Mammary epithelial cell (primary cell): Measurements from ENCODE around the gene MYLK4.

Experiments
- CTCF ChIP-seq, 2 donors: IDR thresholded peaks in 1 of 2; conservative IDR thresholded peaks in 1 of 2; 2 replicates each; pipeline ENCODE4 v1.5.1; 2011 to 2012; ENCODE audit warnings: inconsistent platforms in 2 of 2, low read length in 2 of 2, mild to moderate bottlenecking in 2 of 2, control low read depth in 1 of 2, low read depth in 1 of 2; ENCODE audit not compliant: insufficient read depth in 1 of 2; ENCODE audit errors: extremely low read depth in 1 of 2
- EZH2 ChIP-seq: IDR thresholded peaks from 2 replicates; pipeline ENCODE4 v1.6.1; 2012; ENCODE audit warnings: low read length, inconsistent platforms, borderline replicate concordance

DNA sequence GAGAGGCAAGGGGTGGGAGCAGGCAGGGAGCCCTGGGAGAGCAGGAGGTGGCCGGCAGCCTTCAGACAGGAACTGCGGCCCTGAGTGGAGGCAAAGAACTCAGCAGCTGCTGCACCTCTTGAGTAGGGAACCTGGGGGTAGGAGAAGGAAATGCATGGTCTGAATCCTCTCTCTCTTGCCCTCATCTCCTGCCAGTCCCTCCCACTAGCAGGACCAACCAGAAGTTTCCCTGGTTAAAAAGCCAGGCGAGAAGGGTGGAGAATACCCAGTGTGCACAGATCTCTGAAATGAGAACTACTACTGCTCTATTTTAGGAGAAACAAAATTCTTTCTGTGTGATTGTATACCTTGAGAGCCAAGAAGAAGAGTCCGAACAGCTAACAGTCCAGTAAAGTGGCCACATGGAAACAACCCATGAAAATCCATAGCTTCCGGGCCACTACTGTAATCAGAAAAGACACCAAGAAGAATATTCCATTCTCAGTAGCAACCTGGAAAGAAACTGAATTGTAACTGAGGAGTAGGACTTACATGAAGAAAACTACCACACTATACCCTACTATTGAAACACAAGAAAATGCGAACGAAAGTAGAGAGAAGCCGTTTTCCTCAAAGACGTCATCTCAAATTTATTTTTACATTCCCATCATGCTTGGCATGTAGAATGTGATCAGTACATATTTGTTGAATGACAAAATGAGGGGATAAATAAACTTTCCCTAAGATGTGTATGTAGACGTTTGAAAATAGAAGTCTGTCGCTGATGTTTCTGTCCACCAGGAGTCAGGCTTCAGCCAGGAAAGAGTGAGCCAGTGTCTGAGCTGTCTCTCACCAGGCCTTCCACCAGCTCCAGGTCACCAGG, 40.1 kb upstream of the MYLK4 start:
- TF ChIP-seq EZH2 (no peak), CTCF (conservative IDR thresholded peaks at IDR 0.05 in 1 of 2, IDR thresholded peaks at IDR 0.05 in 1 of 2; ENCODE audit: extremely low read depth in 1 of 2, insufficient read depth in 1 of 2, low read depth in 1 of 2, low read length in 2 of 2) (peak; percentile 82 to 91)
